GM23338 (cell line): ENCODE measurements around the gene PTBP2. TPM values are rescaled to one million over a fixed set of nuclear protein-coding genes. Genes with fewer than 3 reads are reported as not detected.

Source experiments
- ATAC-seq: fragments of 200-7000 bp; cut with Tn5 transposase; 3 replicates; pipeline ENCODE4 v1.9.1; 2020
- DNase-seq: peaks from one replicate; pipeline ENCODE4 v3.0.0-alpha.2; 2015; ENCODE audit warnings: low spot score
- H2AFZ ChIP-seq: fragments of 200-600 bp; sonication (generic); 2 replicates; pipeline ENCODE4 v1.8.0; 2016; ENCODE audit warnings: antibody characterized with exemption, mild to moderate bottlenecking, moderate library complexity
- H3F3A ChIP-seq: fragments of 200-600 bp; sonication (generic); replicated peaks from 2 replicates; pipeline ENCODE4 v1.8.0; 2017; ENCODE audit warnings: antibody characterized with exemption, mixed run types, low read depth
- H3K27ac ChIP-seq: fragments of 200-600 bp; sonication (generic); 2 replicates; pipeline ENCODE4 v1.6.1; 2016; ENCODE audit warnings: low read depth
- H3K27me3 ChIP-seq: fragments of 200-600 bp; sonication (generic); 2 replicates; pipeline ENCODE4 v1.8.0; 2016; ENCODE audit warnings: mild to moderate bottlenecking, mixed run types, moderate library complexity; ENCODE audit not compliant: insufficient read depth
- H3K36me3 ChIP-seq: fragments of 200-600 bp; sonication (generic); 2 replicates; pipeline ENCODE4 v1.8.0; 2016; ENCODE audit warnings: mild to moderate bottlenecking; ENCODE audit not compliant: insufficient read depth
- H3K4me1 ChIP-seq: fragments of 200-600 bp; sonication (generic); 2 replicates; pipeline ENCODE4 v1.8.0; 2016; ENCODE audit warnings: mild to moderate bottlenecking, moderate library complexity; ENCODE audit not compliant: insufficient read depth
- H3K4me2 ChIP-seq: fragments of 200-600 bp; sonication (generic); 2 replicates; pipeline ENCODE4 v1.7.1; 2017; ENCODE audit warnings: mixed run types
- H3K4me3 ChIP-seq: fragments of 200-600 bp; sonication (generic); 2 replicates; pipeline ENCODE4 v1.6.1; 2016; ENCODE audit warnings: mixed run types
- H3K79me2 ChIP-seq: fragments of 200-600 bp; sonication (generic); replicated peaks from 2 replicates; pipeline ENCODE4 v1.8.0; 2017; ENCODE audit warnings: mild to moderate bottlenecking; ENCODE audit not compliant: insufficient read depth
- H3K9me2 ChIP-seq: fragments of 200-600 bp; sonication (generic); 2 replicates; pipeline ENCODE4 v1.8.0; 2017; ENCODE audit not compliant: insufficient read depth
- H4K20me1 ChIP-seq: fragments of 200-600 bp; sonication (generic); replicated peaks from 2 replicates; pipeline ENCODE4 v1.8.0; 2017; ENCODE audit warnings: mild to moderate bottlenecking; ENCODE audit not compliant: insufficient read depth
- H3K27ac Mint-ChIP-seq: 2 replicates; pipeline ENCODE4 v1.8.0; 2020; ENCODE audit warnings: inconsistent platforms, mild to moderate bottlenecking, moderate library complexity, mixed read lengths
- H3K27me3 Mint-ChIP-seq: 3 replicates; pipeline ENCODE4 v1.8.0; 2022; ENCODE audit warnings: low read depth, mild to moderate bottlenecking, moderate library complexity, mixed read lengths, inconsistent platforms; ENCODE audit not compliant: insufficient read depth, poor library complexity
- H3K36me3 Mint-ChIP-seq: 3 replicates; pipeline ENCODE4 v1.8.0; 2021; ENCODE audit warnings: low read depth, mild to moderate bottlenecking, inconsistent platforms, moderate library complexity, mixed read lengths
- H3K4me1 Mint-ChIP-seq: 3 replicates; pipeline ENCODE4 v1.8.0; 2020; ENCODE audit warnings: mild to moderate bottlenecking, inconsistent platforms, mixed read lengths
- H3K4me3 Mint-ChIP-seq: 3 replicates; pipeline ENCODE4 v1.8.0; 2021; ENCODE audit warnings: moderate library complexity, mild to moderate bottlenecking, inconsistent platforms, mixed read lengths
- H3K9me3 Mint-ChIP-seq: 3 replicates; pipeline ENCODE4 v1.8.0; 2020; ENCODE audit warnings: moderate library complexity, mild to moderate bottlenecking, inconsistent platforms, mixed read lengths
- CREB1 ChIP-seq: fragments of 250-450 bp; sonication (Bioruptor Pico); IDR thresholded peaks from 2 replicates; pipeline ENCODE4 v1.5.0; 2020; ENCODE audit warnings: low read depth, mild to moderate bottlenecking, moderate library complexity
- CTCF ChIP-seq, 2 experiments: fragments of 200-600 bp in 1 of 2; sonication (generic) in 1 of 2; conservative IDR thresholded peaks; 2 replicates each; pipeline versions ENCODE4 v1.5.1 to v1.6.1; 2016 to 2017; ENCODE audit warnings: antibody characterized with exemption in 2 of 2, low read depth in 2 of 2, mild to moderate bottlenecking in 2 of 2, moderate library complexity in 1 of 2
- ETS1 ChIP-seq: IDR thresholded peaks from 2 replicates; pipeline ENCODE4 v1.6.1; 2016; ENCODE audit warnings: antibody characterized with exemption
- EZH2 ChIP-seq: fragments of 200-600 bp; sonication (generic); IDR thresholded peaks from one replicate; pipeline ENCODE4 v1.8.0; 2017; ENCODE audit warnings: antibody characterized with exemption, mild to moderate bottlenecking, low read depth; ENCODE audit not compliant: unreplicated experiment
- EZH2phosphoT487 ChIP-seq: fragments of 200-600 bp; sonication (generic); IDR thresholded peaks from one replicate; pipeline ENCODE4 v1.8.1; 2018; ENCODE audit warnings: antibody characterized with exemption; ENCODE audit not compliant: unreplicated experiment
- JUNB ChIP-seq: IDR thresholded peaks from one replicate; pipeline ENCODE4 v1.6.1; 2016; ENCODE audit warnings: antibody characterized with exemption; ENCODE audit not compliant: unreplicated experiment
- NANOG ChIP-seq: IDR thresholded peaks from 2 replicates; pipeline ENCODE4 v1.6.1; 2016; ENCODE audit warnings: antibody characterized with exemption, borderline replicate concordance
- POLR2AphosphoS5 ChIP-seq: IDR thresholded peaks from 2 replicates; pipeline ENCODE4 v1.6.1; 2016; ENCODE audit warnings: antibody characterized with exemption, low read depth
- REST ChIP-seq: IDR thresholded peaks from one replicate; pipeline ENCODE4 v1.6.1; 2018; ENCODE audit warnings: antibody characterized with exemption; ENCODE audit not compliant: unreplicated experiment
- STAT1 ChIP-seq: IDR thresholded peaks from one replicate; pipeline ENCODE4 v1.6.1; 2016; ENCODE audit warnings: antibody characterized with exemption; ENCODE audit not compliant: unreplicated experiment
- ZNF114 ChIP-seq: fragments of 250-450 bp; sonication (Bioruptor Pico); IDR thresholded peaks from 2 replicates; pipeline ENCODE4 v1.5.0; 2020; ENCODE audit warnings: mild to moderate bottlenecking, moderate library complexity
- ZNF331 ChIP-seq: fragments of 250-450 bp; sonication (Bioruptor Pico); IDR thresholded peaks from 2 replicates; pipeline ENCODE4 v1.5.0; 2020; ENCODE audit warnings: low read depth, mild to moderate bottlenecking, moderate library complexity
- ZNF462 ChIP-seq: fragments of 250-450 bp; sonication (Bioruptor Pico); IDR thresholded peaks from 2 replicates; pipeline ENCODE4 v1.5.0; 2020; ENCODE audit warnings: mild to moderate bottlenecking, moderate library complexity
- polyA plus RNA-seq: library from polyadenylated mRNA; unstranded; fragments of >200 nt; fragmentation: Nextera tagmentation; extraction: Ambion mirVana; gene quantifications from 2 replicates; pipeline ENCODE4 v1.2.1, GENCODE V29; 2016
- total RNA-seq: library from RNA; depleted of rRNA; stranded (reverse); fragments of >200 nt; shearing (Covaris generic); gene quantifications from 2 replicates; pipeline ENCODE4 v1.2.3, GENCODE V29; 2014

The PTBP2 gene
- total and polyA plus RNA-seq, 2 experiments from 2014 or later, result 50.2 to 108 TPM

- H3K27me3 ChIP-seq, result no peaks in the 10 kb centered on the region
- no peak overlapping the region for H2AFZ ChIP-seq
- no peaks in the 10 kb centered on the region for H3K9me2 ChIP-seq
- H3K4me1 Mint-ChIP-seq, result peaks cover 28% of the 10 kb centered on the region
- TF ChIP-seq JUNB, result no peak
- no peak for TF ChIP-seq ETS1
- TF ChIP-seq POLR2AphosphoS5, result no peak
- TF ChIP-seq REST, result no peak
- no peak for TF ChIP-seq ZNF114
- TF ChIP-seq CREB1 (CRISPR knock-in tag), result no peak
- TF ChIP-seq NANOG, result no peak
- no peak for TF ChIP-seq STAT1
- no peak for TF ChIP-seq CTCF (conservative IDR thresholded peaks at IDR 0.05; ENCODE audit: low read depth in 2 of 2)
- no peak for TF ChIP-seq EZH2phosphoT487
- TF ChIP-seq ZNF462, result no peak
- no peak for TF ChIP-seq ZNF331 (CRISPR knock-in tag)
- no peak for TF ChIP-seq EZH2
- peaks cover 20% of the 10 kb centered on the region for H3K4me1 ChIP-seq
- H3F3A ChIP-seq, result no peaks in the 10 kb centered on the region
- peaks cover 2% of the 10 kb centered on the region for H3K27me3 Mint-ChIP-seq
- ATAC-seq (no peak), DNase-seq (no peak)
- H3K36me3 ChIP-seq, result peaks cover 7% of the 10 kb centered on the region; the same call in 1 of the 2 replicates
- peak overlapping the region; percentile 87 for H3K4me2 ChIP-seq
- H3K27ac Mint-ChIP-seq, result peak overlapping the region; percentile 80
- H3K27ac ChIP-seq, result peak overlapping the region; percentile 95
- H3K36me3 Mint-ChIP-seq, result peaks cover 57% of the 10 kb centered on the region
- H3K9me3 Mint-ChIP-seq, result 0 out of 3 replicates have a peak, but pooled peaks cover 2% of the 10 kb centered on the region
- peak overlapping the region; percentile 89 for H3K4me3 ChIP-seq
- peaks cover 7% of the 10 kb centered on the region; the same call in 1 of the 2 replicates for H4K20me1 ChIP-seq
- peaks cover 64% of the 10 kb centered on the region for H3K79me2 ChIP-seq
- H3K4me3 Mint-ChIP-seq, result peak overlapping the region; percentile 97
These were observed 1.4 kb downstream of the PTBP2 start for GRCh38 chr1:96722958-96723357.
